ENCODE measurements around the gene EYS.

EYS gene

GRCh38 chr6:64831680-64832079 is 875.3 kb downstream of the EYS start:
- no peak for DNase-seq (ENCODE audit: low spot score)

GRCh38 chr6:64817525-64817924 is 889.5 kb downstream of the EYS start:
- DNase-seq (ENCODE audit: low spot score), result no peak

- no peak for DNase-seq (ENCODE audit: low spot score)
Measured at GRCh38 chr6:64815718-64816117, 891.3 kb downstream of the EYS start.

- no peak for DNase-seq (ENCODE audit: low spot score)
Measured at GRCh38 chr6:64812138-64812537, 894.9 kb downstream of the EYS start.

GRCh38 chr6:64811119-64811518 is 895.9 kb downstream of the EYS start:
- DNase-seq (ENCODE audit: low spot score), result no peak

- no peak for DNase-seq (ENCODE audit: low spot score)
Measured at GRCh38 chr6:64807785-64808184, 899.2 kb downstream of the EYS start.

- no peak for DNase-seq (ENCODE audit: low spot score)
Measured at GRCh38 chr6:64803470-64804166, 903.4 kb downstream of the EYS start.

GRCh38 chr6:64792534-64792933 is 914.5 kb downstream of the EYS start:
- DNase-seq (ENCODE audit: low spot score), result no peak

GRCh38 chr6:64789476-64789875 is 917.5 kb downstream of the EYS start:
- no peak for DNase-seq (ENCODE audit: low spot score)

- DNase-seq (ENCODE audit: low spot score), result no peak
Measured at GRCh38 chr6:64786736-64787135, 920.3 kb downstream of the EYS start.

- DNase-seq (ENCODE audit: low spot score), result no peak
Measured at GRCh38 chr6:64782877-64783276, 924.1 kb downstream of the EYS start.

- no peak for DNase-seq (ENCODE audit: low spot score)
Measured at GRCh38 chr6:64777941-64778785, 928.9 kb downstream of the EYS start.

GRCh38 chr6:64776359-64776758 is 930.7 kb downstream of the EYS start:
- DNase-seq (ENCODE audit: low spot score), result no peak

- DNase-seq (ENCODE audit: low spot score), result no peak
Measured at GRCh38 chr6:64774881-64775280, 932.1 kb downstream of the EYS start.

GRCh38 chr6:64750910-64751309 is 956.1 kb downstream of the EYS start:
- no peak for DNase-seq (ENCODE audit: low spot score)

- no peak for DNase-seq (ENCODE audit: low spot score)
Measured at GRCh38 chr6:64737418-64737817, 969.6 kb downstream of the EYS start.

- DNase-seq (ENCODE audit: low spot score), result no peak
Measured at GRCh38 chr6:64736421-64736950, 970.5 kb downstream of the EYS start.

- no peak for DNase-seq (ENCODE audit: low spot score)
Measured at GRCh38 chr6:64733433-64733832, 973.6 kb downstream of the EYS start.

- no peak for DNase-seq (ENCODE audit: low spot score)
Measured at GRCh38 chr6:64732888-64733287, 974.1 kb downstream of the EYS start.

GRCh38 chr6:64729522-64729921 is 977.5 kb downstream of the EYS start:
- no peak for DNase-seq (ENCODE audit: low spot score)

- no peak for DNase-seq (ENCODE audit: low spot score)
Measured at GRCh38 chr6:64727075-64727474, 980.0 kb downstream of the EYS start.

- DNase-seq (ENCODE audit: low spot score), result no peak
Measured at GRCh38 chr6:64724091-64724490, 982.9 kb downstream of the EYS start.

GRCh38 chr6:64723327-64724058 is 983.5 kb downstream of the EYS start:
- DNase-seq (ENCODE audit: low spot score), result no peak

Data from putamen (tissue), 1 donor.